Measurements from ENCODE around the gene ZNF200.
"Not testable (repeated sequence)": the region's sequence is repeated elsewhere in the genome, so short reads cannot be mapped to it uniquely, and the experiment has no call there.

The ZNF200 gene

GRCh38 chr16:3202903-3203539, 31.9 kb downstream of the ZNF200 start:
- Histone ChIP-seq H3K27me3 (ENCODE audit: insufficient read depth, poor library complexity, severe bottlenecking) (no peaks in the 10 kb centered on the region), H3K36me3 (ENCODE audit: low read depth) (no peaks in the 10 kb centered on the region), H3K4me1 (ENCODE audit: insufficient read depth, poor library complexity, severe bottlenecking) (no peaks in the 10 kb centered on the region), H3K27ac (ENCODE audit: poor library complexity, severe bottlenecking) (no peak overlapping the region), H3K4me3 (ENCODE audit: severe bottlenecking) (no peak overlapping the region), H3K9me3 (ENCODE audit: severe bottlenecking) (peaks cover 7% of the 10 kb centered on the region)
- DNase-seq (ENCODE audit: low spot score) (no peak), ATAC-seq (ENCODE audit: low read depth) (no peak)
- no peak for TF ChIP-seq CTCF (IDR thresholded peaks at IDR 0.05; ENCODE audit: poor library complexity, severe bottlenecking)

GRCh38 chr16:3198334-3199072, 36.5 kb downstream of the ZNF200 start:
- no peak overlapping the region for H3K27ac ChIP-seq (ENCODE audit: poor library complexity, severe bottlenecking)
- no peaks in the 10 kb centered on the region for H3K36me3 ChIP-seq (ENCODE audit: low read depth)
- no peaks in the 10 kb centered on the region for H3K27me3 ChIP-seq (ENCODE audit: insufficient read depth, poor library complexity, severe bottlenecking)
- TF ChIP-seq CTCF (IDR thresholded peaks at IDR 0.05; ENCODE audit: poor library complexity, severe bottlenecking): no peak
- H3K9me3 ChIP-seq (ENCODE audit: severe bottlenecking): no peaks in the 10 kb centered on the region
- H3K4me1 ChIP-seq (ENCODE audit: insufficient read depth, poor library complexity, severe bottlenecking): no peaks in the 10 kb centered on the region
- no peak overlapping the region for H3K4me3 ChIP-seq (ENCODE audit: severe bottlenecking)
- ATAC-seq (ENCODE audit: low read depth): peak; percentile 17; the same call in 1 of the 3 replicates
- DNase-seq (ENCODE audit: low spot score): no peak

- not testable (repeated sequence) for H3K36me3 ChIP-seq (ENCODE audit: low read depth); H3K4me3 ChIP-seq (ENCODE audit: severe bottlenecking); H3K9me3 ChIP-seq (ENCODE audit: severe bottlenecking); DNase-seq (ENCODE audit: low spot score); H3K4me1 ChIP-seq (ENCODE audit: insufficient read depth, poor library complexity, severe bottlenecking); H3K27ac ChIP-seq (ENCODE audit: poor library complexity, severe bottlenecking); H3K27me3 ChIP-seq (ENCODE audit: insufficient read depth, poor library complexity, severe bottlenecking); ATAC-seq (ENCODE audit: low read depth)
Measured at GRCh38 chr16:3197694-3198333, 37.1 kb downstream of the ZNF200 start.

GRCh38 chr16:3195975-3196374, 39.0 kb downstream of the ZNF200 start:
- Histone ChIP-seq H3K9me3 (ENCODE audit: severe bottlenecking) (no peaks in the 10 kb centered on the region), H3K4me1 (ENCODE audit: insufficient read depth, poor library complexity, severe bottlenecking) (no peaks in the 10 kb centered on the region), H3K27ac (ENCODE audit: poor library complexity, severe bottlenecking) (no peak overlapping the region), H3K36me3 (ENCODE audit: low read depth) (no peaks in the 10 kb centered on the region), H3K4me3 (ENCODE audit: severe bottlenecking) (no peak overlapping the region), H3K27me3 (ENCODE audit: insufficient read depth, poor library complexity, severe bottlenecking) (no peaks in the 10 kb centered on the region)
- no peak for ATAC-seq (ENCODE audit: low read depth)
- no peak for DNase-seq (ENCODE audit: low spot score)
- TF ChIP-seq CTCF (IDR thresholded peaks at IDR 0.05; ENCODE audit: poor library complexity, severe bottlenecking): no peak

DNA sequence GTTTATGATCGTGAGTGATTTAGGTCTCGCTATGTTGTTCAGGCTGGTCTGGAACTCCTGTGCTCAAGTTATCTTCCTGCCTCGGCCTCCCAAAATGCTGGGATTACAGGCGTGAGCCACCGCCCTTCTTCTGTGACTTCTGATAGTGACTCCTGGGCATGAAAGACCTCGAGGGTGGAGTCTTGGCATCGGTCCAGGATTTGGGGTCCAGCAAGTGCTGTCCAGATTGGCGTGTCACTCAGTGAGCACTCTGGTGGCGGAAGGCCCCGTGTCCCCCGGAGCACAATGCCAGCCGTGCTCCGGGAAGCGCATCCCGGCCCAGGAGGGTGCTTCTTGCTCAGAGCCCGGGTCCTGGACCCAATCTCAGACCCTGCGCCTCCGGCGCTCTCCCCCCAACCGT, 40.2 kb downstream of the ZNF200 start:
- Histone ChIP-seq H3K27me3 (ENCODE audit: insufficient read depth, poor library complexity, severe bottlenecking) (no peaks in the 10 kb centered on the region), H3K4me1 (ENCODE audit: insufficient read depth, poor library complexity, severe bottlenecking) (no peaks in the 10 kb centered on the region), H3K27ac (ENCODE audit: poor library complexity, severe bottlenecking) (no peak overlapping the region), H3K4me3 (ENCODE audit: severe bottlenecking) (no peak overlapping the region), H3K9me3 (ENCODE audit: severe bottlenecking) (no peaks in the 10 kb centered on the region), H3K36me3 (ENCODE audit: low read depth) (no peaks in the 10 kb centered on the region)
- TF ChIP-seq CTCF (IDR thresholded peaks at IDR 0.05; ENCODE audit: poor library complexity, severe bottlenecking): no peak
- DNase-seq (ENCODE audit: low spot score) (no peak), ATAC-seq (ENCODE audit: low read depth) (no peak)
